Measurements from ENCODE around the gene LRRC61.

DNA sequence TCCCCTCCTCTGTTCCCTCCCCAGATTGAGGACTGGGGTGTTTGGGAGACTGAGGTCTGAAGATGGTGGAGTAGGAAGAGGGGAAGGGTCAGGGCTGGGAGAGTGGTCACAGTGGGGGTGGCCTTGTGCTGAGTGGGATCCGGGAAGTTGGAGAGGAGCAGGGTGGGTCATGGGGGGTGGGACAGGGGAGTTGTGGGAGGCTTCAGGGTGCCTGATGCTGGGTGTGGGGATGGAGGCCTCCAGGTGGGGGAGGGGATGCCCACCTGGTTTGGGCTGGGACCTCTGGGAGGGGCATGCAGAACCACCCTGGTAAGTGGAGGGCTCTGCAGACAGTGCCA is 58.6 kb downstream of the LRRC61 start:
- TF ChIP-seq POLR2A (IDR thresholded peaks at IDR 0.05), result no peak
- TF ChIP-seq, protein P1, sequence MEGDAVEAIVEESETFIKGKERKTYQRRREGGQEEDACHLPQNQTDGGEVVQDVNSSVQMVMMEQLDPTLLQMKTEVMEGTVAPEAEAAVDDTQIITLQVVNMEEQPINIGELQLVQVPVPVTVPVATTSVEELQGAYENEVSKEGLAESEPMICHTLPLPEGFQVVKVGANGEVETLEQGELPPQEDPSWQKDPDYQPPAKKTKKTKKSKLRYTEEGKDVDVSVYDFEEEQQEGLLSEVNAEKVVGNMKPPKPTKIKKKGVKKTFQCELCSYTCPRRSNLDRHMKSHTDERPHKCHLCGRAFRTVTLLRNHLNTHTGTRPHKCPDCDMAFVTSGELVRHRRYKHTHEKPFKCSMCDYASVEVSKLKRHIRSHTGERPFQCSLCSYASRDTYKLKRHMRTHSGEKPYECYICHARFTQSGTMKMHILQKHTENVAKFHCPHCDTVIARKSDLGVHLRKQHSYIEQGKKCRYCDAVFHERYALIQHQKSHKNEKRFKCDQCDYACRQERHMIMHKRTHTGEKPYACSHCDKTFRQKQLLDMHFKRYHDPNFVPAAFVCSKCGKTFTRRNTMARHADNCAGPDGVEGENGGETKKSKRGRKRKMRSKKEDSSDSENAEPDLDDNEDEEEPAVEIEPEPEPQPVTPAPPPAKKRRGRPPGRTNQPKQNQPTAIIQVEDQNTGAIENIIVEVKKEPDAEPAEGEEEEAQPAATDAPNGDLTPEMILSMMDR (IDR thresholded peaks at IDR 0.05), result no peak
